Liver (tissue), 3 donors: ENCODE data around the gene USP6NL.

Experiments
- ATF3 ChIP-seq: IDR thresholded peaks from 2 replicates; pipeline ENCODE4 v1.6.1; 2016; ENCODE audit warnings: antibody characterized with exemption
- CTCF ChIP-seq: fragments of 150-350 bp; IDR thresholded peaks from 2 replicates; pipeline ENCODE4 v1.5.1; 2017; ENCODE audit warnings: improper control_type of control experiment, low read depth, low read length; ENCODE audit not compliant: missing input control
- EGR1 ChIP-seq, 2 donors: IDR thresholded peaks; 2 replicates each; pipeline ENCODE4 v1.6.1; 2016 to 2018; ENCODE audit warnings: antibody characterized with exemption in 2 of 2, low read depth in 2 of 2
- FOXA1 ChIP-seq: IDR thresholded peaks from 2 replicates; pipeline ENCODE4 v1.6.1; 2016; ENCODE audit warnings: antibody characterized with exemption
- GABPA ChIP-seq, 2 donors: IDR thresholded peaks in 1 of 2; conservative IDR thresholded peaks in 1 of 2; 2 replicates each; pipeline ENCODE4 v1.6.1; 2016; ENCODE audit warnings: antibody characterized with exemption in 2 of 2, mild to moderate bottlenecking in 1 of 2, moderate library complexity in 1 of 2
- JUND ChIP-seq, 2 donors: IDR thresholded peaks; 2 replicates each; pipeline ENCODE4 v1.6.1; 2016; ENCODE audit warnings: antibody characterized with exemption in 2 of 2
- MAX ChIP-seq: IDR thresholded peaks from 2 replicates; pipeline ENCODE4 v1.6.1; 2016; ENCODE audit warnings: antibody characterized with exemption
- RAD21 ChIP-seq, 2 donors: IDR thresholded peaks; 2 replicates each; pipeline ENCODE4 v1.6.1; 2016; ENCODE audit warnings: antibody characterized with exemption in 2 of 2, mild to moderate bottlenecking in 2 of 2
- YY1 ChIP-seq: IDR thresholded peaks from 2 replicates; pipeline ENCODE4 v1.6.1; 2016; ENCODE audit warnings: antibody characterized with exemption, mild to moderate bottlenecking
- donor health status: healthy.
- donor health status: healthy.

DNA sequence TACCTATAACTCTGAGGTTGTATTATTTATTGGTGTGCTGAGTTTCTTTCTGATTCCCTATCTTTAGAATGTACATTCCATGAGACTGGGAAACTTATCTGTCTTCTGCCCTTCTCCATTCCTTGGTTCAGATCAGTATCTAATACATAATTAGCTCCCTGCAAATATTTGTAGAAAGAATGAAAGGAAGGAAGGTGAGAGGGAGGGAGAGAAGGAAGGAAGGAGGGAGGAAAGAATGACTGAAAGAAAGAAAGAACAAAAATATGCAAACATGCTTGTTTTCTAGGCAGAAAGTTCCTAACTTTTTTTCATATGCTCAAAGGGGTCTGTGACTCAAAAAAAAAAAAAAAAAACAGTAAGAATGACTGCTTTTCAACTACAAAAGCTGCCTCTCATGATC is 3.9 kb upstream of the USP6NL start:
- TF ChIP-seq CTCF: no peak
- no peak for TF ChIP-seq MAX
- TF ChIP-seq EGR1 (IDR thresholded peaks at IDR 0.05; ENCODE audit: low read depth in 2 of 2): no peak
- no peak for TF ChIP-seq RAD21 (IDR thresholded peaks at IDR 0.05)
- TF ChIP-seq ATF3: no peak
- TF ChIP-seq YY1: no peak
- TF ChIP-seq JUND (IDR thresholded peaks at IDR 0.05): no peak
- TF ChIP-seq GABPA (IDR thresholded peaks at IDR 0.05 in 1 of 2, conservative IDR thresholded peaks at IDR 0.05 in 1 of 2): no peak
- TF ChIP-seq FOXA1: no peak
